ENCODE measurements around the gene ZDHHC11.
"Not testable (repeated sequence)": the region's sequence is repeated elsewhere in the genome, so short reads cannot be mapped to it uniquely, and the experiment has no call there.

GRCh38 chr5:845031-845675 is 5.6 kb downstream of the ZDHHC11 start:
- not testable (repeated sequence) for TF ChIP-seq CTCF, POLR2A (IDR thresholded peaks at IDR 0.05)
